CD4-positive, alpha-beta memory T cell (primary cell): ENCODE results near the gene AP5Z1. TPM values are rescaled to one million over a fixed set of nuclear protein-coding genes. Genes with fewer than 3 reads are reported as not detected.
A peak's percentile ranks its signal among the peaks of the same experiment; 100 is the strongest.

Experiments used
- CTCF ChIA-PET: fragments of 350-600 bp; sonication (Branson Sonifier 250); formaldehyde crosslinking; loops from one replicate; lab custom pipeline; 2021; ENCODE audit warnings: inconsistent platforms; ENCODE audit not compliant: partially characterized antibody; lab: Charles Lee
- POLR2A ChIA-PET: fragments of 350-600 bp; sonication (Branson Sonifier 250); formaldehyde crosslinking; loops from one replicate; lab custom pipeline; 2021; ENCODE audit not compliant: partially characterized antibody; lab: Charles Lee
- DNase-seq, 5 donors: peaks; one replicate each; pipeline versions ENCODE4 v3.0.0 to v3.0.0-alpha.2; 2020 to 2022; ENCODE audit warnings: mixed read lengths in 1 of 5
- H3K27ac ChIP-seq: one replicate; pipeline ENCODE4 v1.7.0; 2013; ENCODE audit warnings: low read depth, low read length
- H3K27me3 ChIP-seq: 2 replicates; pipeline ENCODE4 v1.7.0; 2013; ENCODE audit warnings: mild to moderate bottlenecking, low read length, moderate library complexity; ENCODE audit not compliant: insufficient read depth
- H3K36me3 ChIP-seq: 2 replicates; pipeline ENCODE4 v1.7.0; 2013; ENCODE audit warnings: mild to moderate bottlenecking, low read length, moderate library complexity; ENCODE audit not compliant: insufficient read depth
- H3K4me1 ChIP-seq: 2 replicates; pipeline ENCODE4 v1.7.0; 2013; ENCODE audit warnings: mild to moderate bottlenecking, low read length, moderate library complexity; ENCODE audit not compliant: insufficient read depth
- H3K4me3 ChIP-seq, 2 donors: one replicate each; pipeline ENCODE4 v1.7.0; 2013; ENCODE audit warnings: low read length in 2 of 2, mild to moderate bottlenecking in 1 of 2
- H3K9me3 ChIP-seq, 2 donors: one replicate each; pipeline ENCODE4 v1.7.0; 2013; ENCODE audit warnings: low read length in 2 of 2, control low read depth in 1 of 2; ENCODE audit not compliant: control insufficient read depth in 1 of 2
- H3K27ac Mint-ChIP-seq, 7 donors: one replicate each; pipeline ENCODE4 v1.8.0; 2020 to 2021; ENCODE audit warnings: mixed read lengths in 7 of 7, mild to moderate bottlenecking in 6 of 7, inconsistent platforms in 3 of 7, moderate library complexity in 3 of 7
- H3K27me3 Mint-ChIP-seq, 2 donors: one replicate each; pipeline ENCODE4 v1.8.0; 2020 to 2021; ENCODE audit warnings: mixed read lengths in 2 of 2
- H3K36me3 Mint-ChIP-seq, 2 donors: one replicate each; pipeline ENCODE4 v1.8.0; 2020 to 2021; ENCODE audit warnings: mixed read lengths in 2 of 2, inconsistent platforms in 1 of 2, mild to moderate bottlenecking in 1 of 2
- H3K4me1 Mint-ChIP-seq, 4 donors: one replicate each; pipeline ENCODE4 v1.8.0; 2020 to 2021; ENCODE audit warnings: mixed read lengths in 4 of 4, mild to moderate bottlenecking in 1 of 4
- H3K4me3 Mint-ChIP-seq, 8 donors: one replicate each; pipeline ENCODE4 v1.8.0; 2020 to 2021; ENCODE audit warnings: mixed read lengths in 8 of 8, mild to moderate bottlenecking in 7 of 8, moderate library complexity in 6 of 8, inconsistent platforms in 3 of 8
- H3K9me3 Mint-ChIP-seq, 8 donors: one replicate each; pipeline ENCODE4 v1.8.0; 2020 to 2021; ENCODE audit warnings: mixed read lengths in 8 of 8, mild to moderate bottlenecking in 5 of 8, inconsistent platforms in 3 of 8, moderate library complexity in 1 of 8
- intact Hi-C: fragments of 100-400 bp; cut with micrococcal nuclease; formaldehyde crosslinking; loops from one replicate; pipeline ENCODE4 v1.15.1; 2023
- polyA plus RNA-seq, 2 donors: library from polyadenylated mRNA; unstranded; fragments of 300-500 nt; fragmentation: Illumina TruSeq; gene quantifications; one replicate each; pipeline ENCODE4 v1.2.3, GENCODE V29; 2021
- total RNA-seq, 2 experiments: library from RNA; stranded (reverse); gene quantifications; one replicate each; pipeline ENCODE4 v1.2.3, GENCODE V29; 2021

The AP5Z1 gene
- total and polyA plus RNA-seq, 4 experiments from 2014 or later: 29.1 to 103 (median 70.4) TPM

DNA sequence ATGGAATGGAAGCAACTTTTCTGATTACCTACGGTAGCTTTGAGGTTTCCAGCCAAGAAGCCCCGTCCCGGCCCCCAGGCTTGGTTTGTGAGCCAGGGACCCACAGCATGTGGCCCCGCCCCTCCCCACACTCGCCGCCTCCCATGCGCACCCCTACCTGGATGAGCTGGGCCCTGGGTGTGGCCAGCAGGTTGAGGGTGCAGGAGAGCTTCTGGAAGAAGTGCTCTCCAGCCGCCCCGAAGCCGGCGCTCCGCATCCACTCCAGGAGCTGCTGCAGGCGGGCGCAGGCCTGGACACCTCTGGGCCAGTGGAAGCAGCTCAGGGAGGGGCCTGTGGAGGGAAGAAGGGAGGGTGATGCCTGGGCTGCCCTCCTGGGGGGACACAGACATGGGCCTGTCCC lies 39.7 kb downstream of the AP5Z1 start:
- DNase-seq: no peak
- peaks cover 4% of the 10 kb centered on the region for H3K27me3 ChIP-seq
- H3K27me3 Mint-ChIP-seq: peaks cover 16 to 25% of the 10 kb centered on the region in 2 donors
- no peak overlapping the region for H3K4me3 ChIP-seq
- H3K36me3 Mint-ChIP-seq: no peaks in the 10 kb centered on the region
- no peaks in the 10 kb centered on the region for H3K4me1 ChIP-seq
- H3K9me3 Mint-ChIP-seq: peaks cover 0 to 2% (median 0%) of the 10 kb centered on the region in 8 donors
- peak overlapping the region in 1 of 8 donors; percentile 39 for H3K4me3 Mint-ChIP-seq
- H3K27ac Mint-ChIP-seq: no peak overlapping the region
- ChIA-PET POLR2A (no interaction called here), CTCF (no interaction called here)
- no peaks in the 10 kb centered on the region for H3K36me3 ChIP-seq
- H3K4me1 Mint-ChIP-seq: peaks cover 2 to 5% (median 4%) of the 10 kb centered on the region in 4 donors
- intact Hi-C loops: no loop called here
- H3K27ac ChIP-seq: no peak overlapping the region
- no peaks in the 10 kb centered on the region for H3K9me3 ChIP-seq

- no peak overlapping the region for H3K4me3 ChIP-seq
- H3K27me3 ChIP-seq: peaks cover 4% of the 10 kb centered on the region
- CTCF ChIA-PET: no interaction called here
- no peak overlapping the region for H3K4me3 Mint-ChIP-seq
- POLR2A ChIA-PET: no interaction called here
- no peak for DNase-seq
- no peak overlapping the region for H3K27ac Mint-ChIP-seq
- H3K27ac ChIP-seq: no peak overlapping the region
- H3K36me3 Mint-ChIP-seq: no peaks in the 10 kb centered on the region
- peaks cover 0 to 2% (median 0%) of the 10 kb centered on the region in 4 donors for H3K4me1 Mint-ChIP-seq
- no peaks in the 10 kb centered on the region for H3K36me3 ChIP-seq
- H3K27me3 Mint-ChIP-seq: peaks cover 16 to 22% of the 10 kb centered on the region in 2 donors
- H3K9me3 ChIP-seq: no peaks in the 10 kb centered on the region
- intact Hi-C loops: no loop called here
- H3K4me1 ChIP-seq: no peaks in the 10 kb centered on the region
- peaks cover 0 to 2% (median 0%) of the 10 kb centered on the region in 8 donors for H3K9me3 Mint-ChIP-seq
Measured at GRCh38 chr7:4815609-4816418, 40.4 kb downstream of the AP5Z1 start.

DNA sequence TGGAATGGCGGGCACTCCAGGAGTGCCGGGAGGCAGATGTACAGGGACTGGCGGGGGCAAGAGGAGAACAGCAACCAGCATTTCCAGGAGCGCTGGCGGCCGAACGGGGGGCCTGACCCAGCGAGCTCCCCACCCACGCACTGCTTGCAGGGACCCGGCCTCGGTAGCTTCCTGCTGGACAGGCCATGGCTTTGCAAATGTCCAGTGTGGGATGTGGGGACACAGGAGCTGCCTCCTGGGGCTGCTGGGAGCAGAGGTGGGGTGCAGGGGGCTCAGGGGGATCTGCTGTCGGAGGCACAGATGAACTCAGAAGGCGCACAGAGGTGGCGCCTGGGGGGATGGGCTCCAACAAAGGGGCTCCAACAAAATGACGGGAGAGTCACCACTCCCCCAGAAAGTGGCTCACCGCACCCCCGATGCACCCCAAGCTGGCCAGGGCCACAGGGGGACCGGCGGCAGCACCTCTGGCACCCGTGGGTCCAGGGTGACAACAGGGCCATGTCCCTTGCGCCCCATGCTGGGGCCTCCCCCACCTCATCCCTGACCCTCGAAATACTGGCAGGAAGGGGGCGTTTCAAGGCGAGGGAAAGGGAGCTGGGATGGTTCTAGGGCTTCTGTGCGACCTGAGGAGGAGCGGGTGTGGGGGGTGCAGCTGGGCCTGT lies 41.1 kb downstream of the AP5Z1 start:
- CTCF ChIA-PET: no interaction called here
- Mint-ChIP-seq H3K4me1 (peaks cover 0 to 2% (median 0%) of the 10 kb centered on the region in 4 donors), H3K36me3 (no peaks in the 10 kb centered on the region), H3K4me3 (no peak overlapping the region), H3K27ac (no peak overlapping the region), H3K27me3 (peaks cover 16 to 22% of the 10 kb centered on the region in 2 donors), H3K9me3 (peaks cover 0 to 2% (median 0%) of the 10 kb centered on the region in 8 donors)
- Histone ChIP-seq H3K27me3 (peaks cover 4% of the 10 kb centered on the region), H3K4me3 (no peak overlapping the region), H3K4me1 (no peaks in the 10 kb centered on the region), H3K36me3 (no peaks in the 10 kb centered on the region), H3K27ac (no peak overlapping the region), H3K9me3 (no peaks in the 10 kb centered on the region)
- intact Hi-C loops: no loop called here
- no peak for DNase-seq
- POLR2A ChIA-PET: no interaction called here

- H3K4me1 Mint-ChIP-seq: peaks cover 0 to 2% (median 0%) of the 10 kb centered on the region in 4 donors
- CTCF ChIA-PET: no interaction called here
Measured at GRCh38 chr7:4817178-4817901, 41.9 kb downstream of the AP5Z1 start.

DNA sequence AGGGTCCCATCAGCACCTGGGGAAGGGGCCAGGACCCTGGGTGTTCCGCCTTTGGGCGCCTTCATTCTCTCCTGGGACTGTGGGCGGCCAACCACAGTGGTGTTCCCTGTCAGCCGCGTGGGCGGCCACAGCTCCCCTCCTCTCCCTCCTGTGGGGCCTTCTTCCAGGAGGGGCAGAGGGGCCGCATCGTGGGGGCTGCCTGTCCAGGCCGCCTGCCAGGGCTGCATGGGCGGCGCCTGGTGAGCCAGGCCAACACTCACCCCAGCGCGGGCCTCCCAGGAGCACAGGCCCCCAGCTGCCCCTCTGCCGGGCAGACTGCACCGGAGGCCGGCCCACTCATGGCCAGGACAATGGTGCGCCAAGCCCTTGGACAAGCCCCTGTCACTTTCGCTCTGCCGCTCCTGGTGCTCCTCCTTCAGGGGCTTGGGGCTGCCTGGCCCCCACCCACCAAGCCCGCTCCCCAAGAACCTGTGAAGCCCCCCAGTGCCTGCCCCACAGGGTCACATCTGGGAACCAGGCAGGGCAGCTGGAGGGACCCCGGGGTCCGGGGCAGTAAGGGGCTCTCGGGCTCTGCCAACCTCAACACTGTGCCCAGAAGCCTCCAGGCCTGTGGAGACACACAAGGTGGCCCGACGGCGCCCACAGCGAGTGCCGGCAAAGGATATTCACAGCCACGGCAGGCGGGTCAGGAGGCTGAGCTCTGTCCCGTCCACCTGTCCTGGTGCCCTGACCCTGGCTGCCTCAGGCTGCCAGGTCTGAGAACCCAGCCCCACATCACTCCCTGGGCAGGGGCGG lies 42.8 kb downstream of the AP5Z1 start:
- intact Hi-C loops: no loop called here
- Mint-ChIP-seq H3K36me3 (no peaks in the 10 kb centered on the region), H3K4me1 (no peaks in the 10 kb centered on the region), H3K27me3 (peaks cover 18 to 19% of the 10 kb centered on the region in 2 donors), H3K27ac (no peak overlapping the region), H3K4me3 (no peak overlapping the region), H3K9me3 (no peaks in the 10 kb centered on the region)
- DNase-seq: no peak
- ChIA-PET CTCF (no interaction called here), POLR2A (no interaction called here)
- Histone ChIP-seq H3K4me1 (no peaks in the 10 kb centered on the region), H3K36me3 (no peaks in the 10 kb centered on the region), H3K4me3 (no peak overlapping the region), H3K9me3 (no peaks in the 10 kb centered on the region), H3K27me3 (peaks cover 4% of the 10 kb centered on the region), H3K27ac (no peak overlapping the region)

More at GRCh38 chr7:4817178-4817901, 41.9 kb downstream of the AP5Z1 start:
- no peak overlapping the region for H3K4me3 ChIP-seq
- no peaks in the 10 kb centered on the region for H3K36me3 ChIP-seq
- peaks cover 4% of the 10 kb centered on the region for H3K27me3 ChIP-seq
- DNase-seq: no peak
- POLR2A ChIA-PET: no interaction called here
- peaks cover 0 to 2% (median 0%) of the 10 kb centered on the region in 8 donors for H3K9me3 Mint-ChIP-seq
- H3K36me3 Mint-ChIP-seq: no peaks in the 10 kb centered on the region
- H3K27me3 Mint-ChIP-seq: peaks cover 18 to 23% of the 10 kb centered on the region in 2 donors
- H3K4me3 Mint-ChIP-seq: no peak overlapping the region
- no peak overlapping the region for H3K27ac ChIP-seq
- H3K9me3 ChIP-seq: no peaks in the 10 kb centered on the region
- H3K27ac Mint-ChIP-seq: no peak overlapping the region
- intact Hi-C loops: no loop called here
- H3K4me1 ChIP-seq: no peaks in the 10 kb centered on the region

DNA sequence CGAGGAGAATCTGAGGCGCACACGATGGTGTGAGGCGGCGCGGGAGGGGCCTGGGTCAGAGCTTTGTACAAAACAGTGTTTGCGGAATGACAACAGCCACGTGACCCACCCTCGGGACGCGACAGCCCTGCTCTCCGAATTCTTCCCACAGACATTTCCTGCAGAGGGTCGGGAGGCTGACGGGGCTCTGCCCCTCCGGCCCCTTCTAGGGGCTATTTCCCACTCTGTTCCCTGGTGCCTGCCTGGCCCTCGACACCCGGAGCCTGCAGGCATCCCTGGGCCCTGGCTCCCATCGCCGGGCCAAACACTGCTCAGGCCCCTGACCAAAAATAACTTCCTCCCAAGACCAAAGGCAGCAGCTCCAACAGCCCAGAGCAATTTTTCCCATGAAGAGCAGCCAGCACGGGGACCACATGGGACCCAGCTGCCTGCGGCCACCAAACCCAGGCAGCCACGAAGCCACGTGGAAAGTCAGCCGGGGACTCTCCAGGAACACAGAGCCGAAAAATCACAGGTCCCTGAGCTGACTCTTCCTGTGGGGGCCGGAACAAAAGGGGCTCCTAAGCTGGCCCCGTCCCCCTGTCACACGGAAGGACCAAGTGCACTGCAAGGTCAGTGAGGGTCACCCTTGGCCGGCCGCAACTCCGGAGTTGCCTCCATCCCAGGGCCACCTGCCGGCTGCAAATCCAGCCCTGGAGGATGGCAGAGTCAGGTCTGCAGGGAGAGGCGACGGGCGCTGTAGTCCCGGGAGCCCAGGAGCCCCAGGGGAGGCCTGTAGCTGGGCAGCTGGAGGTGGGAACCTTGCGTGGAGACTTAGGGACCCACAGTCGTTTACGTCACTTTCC lies 44.4 kb downstream of the AP5Z1 start:
- Histone ChIP-seq H3K9me3 (no peaks in the 10 kb centered on the region), H3K4me1 (no peaks in the 10 kb centered on the region), H3K4me3 (no peak overlapping the region), H3K27ac (no peak overlapping the region), H3K36me3 (no peaks in the 10 kb centered on the region), H3K27me3 (no peaks in the 10 kb centered on the region)
- Mint-ChIP-seq H3K9me3 (peaks cover 0 to 2% (median 0%) of the 10 kb centered on the region in 8 donors), H3K27me3 (peaks cover 7 to 10% of the 10 kb centered on the region in 2 donors), H3K27ac (no peak overlapping the region), H3K36me3 (no peaks in the 10 kb centered on the region), H3K4me1 (no peaks in the 10 kb centered on the region), H3K4me3 (no peak overlapping the region)
- intact Hi-C loops: no loop called here
- DNase-seq: no peak
- ChIA-PET POLR2A (no interaction called here), CTCF (no interaction called here)
